ENCODE measurements around the gene SRXN1. TPM values are rescaled to one million over a fixed set of nuclear protein-coding genes. Genes with fewer than 3 reads are reported as not detected.

The SRXN1 gene
- total and polyA plus RNA-seq, 8 donors = 6.2 to 40.9 (median 7.6) TPM

DNA sequence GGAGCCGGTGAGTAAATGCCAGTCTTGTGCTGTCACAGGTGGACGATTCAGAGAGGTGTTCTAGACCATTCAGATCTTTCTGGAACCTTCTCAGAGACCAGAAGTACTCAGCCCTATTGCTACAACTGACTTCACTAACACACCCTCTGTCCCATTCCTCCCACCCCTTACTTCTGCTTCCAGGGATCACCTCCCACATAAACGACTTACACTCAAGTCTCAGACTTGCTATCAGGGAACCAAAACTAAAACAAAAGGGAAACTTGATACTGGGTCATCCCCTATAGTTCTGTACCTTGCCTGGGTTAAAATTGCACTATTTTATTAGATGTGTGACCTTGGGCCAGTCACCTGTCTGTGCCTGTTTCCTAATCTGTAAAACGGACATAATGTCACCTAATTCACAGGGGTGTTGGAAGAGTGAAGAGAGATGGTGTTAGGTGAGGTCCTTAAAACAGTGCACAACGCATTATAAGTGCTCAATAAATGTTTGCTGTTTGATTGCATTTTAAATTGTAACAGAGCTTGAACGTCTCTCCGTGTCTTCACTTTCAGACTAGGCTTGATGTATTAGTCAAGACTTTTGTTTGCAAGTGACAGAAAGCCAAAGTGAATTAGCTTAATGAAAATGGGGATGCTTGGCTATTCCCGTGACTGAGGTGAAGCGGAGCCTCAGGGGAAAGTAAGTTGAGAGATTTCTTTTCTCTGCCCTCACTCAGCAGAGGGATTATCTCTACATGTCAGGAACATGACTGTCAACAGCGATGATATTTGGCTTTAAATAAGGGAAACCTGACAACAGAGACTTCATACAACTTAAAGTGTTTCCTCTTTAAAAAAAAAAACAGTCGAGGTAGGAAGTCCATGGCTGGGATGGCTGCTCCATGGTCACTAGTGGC is 3.0 kb upstream of the SRXN1 start:
- no peak for DNase-seq
- H3K4me3 ChIP-seq = no peak overlapping the region
- peaks cover 0 to 36% of the 10 kb centered on the region in 2 donors for H3K27me3 ChIP-seq
- intact Hi-C loops (cut with DNase I) = no loop called here
- ATAC-seq = no peak
- TF ChIP-seq, protein P1, sequence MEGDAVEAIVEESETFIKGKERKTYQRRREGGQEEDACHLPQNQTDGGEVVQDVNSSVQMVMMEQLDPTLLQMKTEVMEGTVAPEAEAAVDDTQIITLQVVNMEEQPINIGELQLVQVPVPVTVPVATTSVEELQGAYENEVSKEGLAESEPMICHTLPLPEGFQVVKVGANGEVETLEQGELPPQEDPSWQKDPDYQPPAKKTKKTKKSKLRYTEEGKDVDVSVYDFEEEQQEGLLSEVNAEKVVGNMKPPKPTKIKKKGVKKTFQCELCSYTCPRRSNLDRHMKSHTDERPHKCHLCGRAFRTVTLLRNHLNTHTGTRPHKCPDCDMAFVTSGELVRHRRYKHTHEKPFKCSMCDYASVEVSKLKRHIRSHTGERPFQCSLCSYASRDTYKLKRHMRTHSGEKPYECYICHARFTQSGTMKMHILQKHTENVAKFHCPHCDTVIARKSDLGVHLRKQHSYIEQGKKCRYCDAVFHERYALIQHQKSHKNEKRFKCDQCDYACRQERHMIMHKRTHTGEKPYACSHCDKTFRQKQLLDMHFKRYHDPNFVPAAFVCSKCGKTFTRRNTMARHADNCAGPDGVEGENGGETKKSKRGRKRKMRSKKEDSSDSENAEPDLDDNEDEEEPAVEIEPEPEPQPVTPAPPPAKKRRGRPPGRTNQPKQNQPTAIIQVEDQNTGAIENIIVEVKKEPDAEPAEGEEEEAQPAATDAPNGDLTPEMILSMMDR (IDR thresholded peaks at IDR 0.05) = no peak
- no peaks in the 10 kb centered on the region for H3K9me3 ChIP-seq
- H3K36me3 ChIP-seq = no peaks in the 10 kb centered on the region
- peaks cover 13 to 51% of the 10 kb centered on the region in 2 donors for H3K4me1 ChIP-seq
- H3K27ac ChIP-seq = no peak overlapping the region

- DNase-seq (no peak), ATAC-seq (no peak)
- Histone ChIP-seq H3K9me3 (no peaks in the 10 kb centered on the region), H3K4me3 (no peak overlapping the region), H3K36me3 (peaks cover 0 to 12% of the 10 kb centered on the region in 2 donors), H3K27me3 (peaks cover 0 to 21% of the 10 kb centered on the region in 2 donors), H3K4me1 (peaks cover 13 to 36% of the 10 kb centered on the region in 2 donors), H3K27ac (no peak overlapping the region)
- TF ChIP-seq, protein P1 (IDR thresholded peaks at IDR 0.05) = no peak
- intact Hi-C loops (cut with DNase I) = no loop called here
These were observed 1.4 kb upstream of the SRXN1 start for GRCh38 chr20:654417-654750.

DNA sequence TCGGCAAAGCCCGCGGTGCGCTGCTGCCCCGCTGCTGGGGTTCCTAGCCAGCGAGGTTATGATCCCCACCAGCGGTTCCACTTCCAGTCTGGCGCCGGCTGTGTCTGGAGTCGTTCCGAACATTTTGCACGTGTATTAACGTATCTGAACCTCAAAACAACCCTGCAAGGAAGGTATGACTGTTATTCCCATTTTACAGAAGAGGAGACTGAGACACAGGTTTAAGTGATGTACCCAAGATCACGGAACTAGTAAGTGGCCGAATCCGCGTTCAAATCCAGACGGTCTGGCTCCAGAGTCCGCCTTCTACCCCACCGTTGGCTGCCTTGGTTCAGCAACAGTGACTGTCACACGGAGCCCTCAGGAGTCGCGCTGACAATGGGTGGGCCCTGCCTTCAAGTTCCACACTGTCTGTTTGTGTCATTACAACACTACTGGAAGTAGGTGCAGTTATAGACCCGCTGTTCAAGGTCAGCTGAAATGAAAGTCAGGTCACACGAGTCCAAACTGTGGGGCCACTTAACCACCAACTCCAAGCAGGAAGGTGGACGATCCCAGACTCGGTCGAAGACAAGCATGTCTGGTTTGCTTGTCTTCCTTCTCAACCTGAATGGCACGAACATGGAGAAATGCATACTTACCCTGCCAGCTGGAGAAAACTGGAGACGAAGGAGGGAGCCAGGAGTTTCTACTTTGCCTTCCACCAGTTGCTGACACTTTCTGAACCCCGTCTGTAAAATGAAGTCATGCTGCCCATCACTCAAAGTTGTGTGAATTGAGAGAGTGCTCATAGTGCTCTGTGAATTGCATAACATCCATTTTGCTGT is 803 bp upstream of the SRXN1 start:
- H3K36me3 ChIP-seq = peaks cover 0 to 18% of the 10 kb centered on the region in 2 donors
- H3K4me3 ChIP-seq = peak overlapping the region; percentile 67 to 87
- peaks cover 0 to 17% of the 10 kb centered on the region in 2 donors for H3K27me3 ChIP-seq
- peaks cover 13 to 32% of the 10 kb centered on the region in 2 donors for H3K4me1 ChIP-seq
- no peaks in the 10 kb centered on the region for H3K9me3 ChIP-seq
- TF ChIP-seq, protein P1 (IDR thresholded peaks at IDR 0.05) = no peak
- ATAC-seq = peak; percentile 1
- intact Hi-C loops (cut with DNase I) = no loop called here
- DNase-seq = no peak
- peak overlapping the region; percentile 57 to 87 for H3K27ac ChIP-seq

GRCh38 chr20:652615-653109 is 338 bp downstream of the SRXN1 start:
- no peaks in the 10 kb centered on the region for H3K9me3 ChIP-seq
- H3K27me3 ChIP-seq = peaks cover 0 to 5% of the 10 kb centered on the region in 2 donors
- H3K36me3 ChIP-seq = peaks cover 0 to 29% of the 10 kb centered on the region in 2 donors
- intact Hi-C loops (cut with DNase I) = no loop called here
- peak overlapping the region; percentile 57 to 87 for H3K27ac ChIP-seq
- peaks cover 13 to 26% of the 10 kb centered on the region in 2 donors for H3K4me1 ChIP-seq
- H3K4me3 ChIP-seq = peak overlapping the region; percentile 67 to 87
- DNase-seq (peak in 1 of 4 donors; percentile 51), ATAC-seq (peak; percentile 2)
- TF ChIP-seq, protein P1 (IDR thresholded peaks at IDR 0.05) = no peak

Measured in left lung (tissue), 10 donors.